Smooth muscle cell (in vitro differentiated cells): ENCODE results near the gene OCSTAMP. TPM values are rescaled to one million over a fixed set of nuclear protein-coding genes. Genes with fewer than 3 reads are reported as not detected.

Source experiments
- DNase-seq: peaks from one replicate; lab custom pipeline; 2025; ENCODE audit not compliant: unreplicated experiment; lab: John Stamatoyannopoulos, UW
- H2AFZ ChIP-seq: fragments of 200-600 bp; sonication (generic); 2 replicates; pipeline ENCODE4 v1.6.0; 2016; ENCODE audit warnings: antibody characterized with exemption, low read depth, mild to moderate bottlenecking
- H3F3A ChIP-seq: fragments of 200-600 bp; sonication (generic); 2 replicates; pipeline ENCODE4 v1.6.0; 2017; ENCODE audit warnings: antibody characterized with exemption, low read depth
- H3K27ac ChIP-seq: fragments of 200-600 bp; sonication (generic); 2 replicates; pipeline ENCODE4 v1.5.1; 2016; ENCODE audit warnings: low read depth, mild to moderate bottlenecking
- H3K27me3 ChIP-seq: fragments of 200-600 bp; sonication (generic); 2 replicates; pipeline ENCODE4 v1.6.1; 2016; ENCODE audit warnings: low read depth, mild to moderate bottlenecking
- H3K36me3 ChIP-seq: fragments of 200-600 bp; sonication (generic); 2 replicates; pipeline ENCODE4 v1.5.1; 2016; ENCODE audit warnings: low read depth
- H3K4me1 ChIP-seq: fragments of 200-600 bp; sonication (generic); 2 replicates; pipeline ENCODE4 v1.5.1; 2016; ENCODE audit warnings: low read depth
- H3K4me2 ChIP-seq: fragments of 200-600 bp; sonication (generic); 2 replicates; pipeline ENCODE4 v1.6.0; 2016; ENCODE audit warnings: mild to moderate bottlenecking
- H3K4me3 ChIP-seq: fragments of 200-600 bp; sonication (generic); 2 replicates; pipeline ENCODE4 v1.5.1; 2016; ENCODE audit warnings: mild to moderate bottlenecking
- H3K79me2 ChIP-seq: fragments of 200-600 bp; sonication (generic); 2 replicates; pipeline ENCODE4 v1.6.0; 2016; ENCODE audit warnings: low read depth, mild to moderate bottlenecking
- H3K9ac ChIP-seq: fragments of 200-600 bp; sonication (generic); 2 replicates; pipeline ENCODE4 v1.6.0; 2016; ENCODE audit warnings: low read depth
- H3K9me3 ChIP-seq: fragments of 200-600 bp; sonication (generic); replicated peaks from 2 replicates; pipeline ENCODE4 v1.5.1; 2016; ENCODE audit warnings: low read depth
- H4K20me1 ChIP-seq: fragments of 200-600 bp; sonication (generic); 2 replicates; pipeline ENCODE4 v1.6.0; 2016; ENCODE audit warnings: low read depth
- WGBS: methylation state at CpG from one replicate; pipeline ENCODE4 v1.1.7; 2016; ENCODE audit warnings: low lambda C conversion rate; 5-methylcytosine and 5-hydroxymethylcytosine counted together
- polyA plus RNA-seq: library from polyadenylated mRNA; unstranded; fragments of >200 nt; fragmentation: Nextera tagmentation; extraction: Ambion mirVana; gene quantifications from 2 replicates; pipeline ENCODE4 v1.2.1, GENCODE V29; 2016
- total RNA-seq: library from RNA; depleted of rRNA; stranded (reverse); fragments of >200 nt; gene quantifications from 2 replicates; pipeline ENCODE4 v1.2.3, GENCODE V29; 2014
- TF ChIP-seq, protein P1 (sequence below): fragments of 200-600 bp; sonication (generic); IDR thresholded peaks from 2 replicates; pipeline ENCODE4 v1.5.1; 2017; ENCODE audit warnings: borderline replicate concordance, mild to moderate bottlenecking, antibody characterized with exemption; ENCODE audit not compliant: insufficient read depth, poor library complexity, severe bottlenecking

Gene OCSTAMP
- total and polyA plus RNA-seq, 2 experiments from 2014 or later, result not detected

DNA sequence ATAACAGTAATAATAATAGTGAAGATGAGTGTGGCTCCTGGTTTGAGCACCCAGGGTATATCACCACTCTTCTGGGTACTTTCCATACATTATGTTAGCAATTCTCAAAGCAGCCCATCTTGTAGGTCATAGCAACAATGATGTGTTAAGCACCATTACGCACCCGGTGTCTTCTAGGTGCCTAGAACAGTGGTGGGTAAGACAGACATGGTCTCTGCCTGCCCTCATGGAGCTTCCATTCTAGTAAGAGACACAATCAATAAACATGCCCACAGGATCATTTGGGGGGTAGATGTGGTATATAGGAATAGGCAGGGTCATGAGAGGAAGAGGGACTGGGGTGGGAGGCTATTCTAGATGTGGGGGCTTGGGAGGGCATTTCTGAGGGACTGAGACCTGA is 21.0 kb upstream of the OCSTAMP start:
- Histone ChIP-seq H2AFZ (no peak overlapping the region), H3K27ac (no peak overlapping the region), H3K36me3 (no peaks in the 10 kb centered on the region), H3K4me3 (no peak overlapping the region), H4K20me1 (no peaks in the 10 kb centered on the region), H3K4me1 (no peaks in the 10 kb centered on the region), H3K27me3 (no peaks in the 10 kb centered on the region), H3K79me2 (no peaks in the 10 kb centered on the region), H3K9me3 (no peaks in the 10 kb centered on the region), H3K4me2 (no peak overlapping the region), H3K9ac (no peak overlapping the region), H3F3A (no peaks in the 10 kb centered on the region)
- TF ChIP-seq, protein P1, sequence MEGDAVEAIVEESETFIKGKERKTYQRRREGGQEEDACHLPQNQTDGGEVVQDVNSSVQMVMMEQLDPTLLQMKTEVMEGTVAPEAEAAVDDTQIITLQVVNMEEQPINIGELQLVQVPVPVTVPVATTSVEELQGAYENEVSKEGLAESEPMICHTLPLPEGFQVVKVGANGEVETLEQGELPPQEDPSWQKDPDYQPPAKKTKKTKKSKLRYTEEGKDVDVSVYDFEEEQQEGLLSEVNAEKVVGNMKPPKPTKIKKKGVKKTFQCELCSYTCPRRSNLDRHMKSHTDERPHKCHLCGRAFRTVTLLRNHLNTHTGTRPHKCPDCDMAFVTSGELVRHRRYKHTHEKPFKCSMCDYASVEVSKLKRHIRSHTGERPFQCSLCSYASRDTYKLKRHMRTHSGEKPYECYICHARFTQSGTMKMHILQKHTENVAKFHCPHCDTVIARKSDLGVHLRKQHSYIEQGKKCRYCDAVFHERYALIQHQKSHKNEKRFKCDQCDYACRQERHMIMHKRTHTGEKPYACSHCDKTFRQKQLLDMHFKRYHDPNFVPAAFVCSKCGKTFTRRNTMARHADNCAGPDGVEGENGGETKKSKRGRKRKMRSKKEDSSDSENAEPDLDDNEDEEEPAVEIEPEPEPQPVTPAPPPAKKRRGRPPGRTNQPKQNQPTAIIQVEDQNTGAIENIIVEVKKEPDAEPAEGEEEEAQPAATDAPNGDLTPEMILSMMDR, result no peak
- 100% methylated on average over 2 of the region's 2 CpGs for WGBS
- DNase-seq, result no peak

DNA sequence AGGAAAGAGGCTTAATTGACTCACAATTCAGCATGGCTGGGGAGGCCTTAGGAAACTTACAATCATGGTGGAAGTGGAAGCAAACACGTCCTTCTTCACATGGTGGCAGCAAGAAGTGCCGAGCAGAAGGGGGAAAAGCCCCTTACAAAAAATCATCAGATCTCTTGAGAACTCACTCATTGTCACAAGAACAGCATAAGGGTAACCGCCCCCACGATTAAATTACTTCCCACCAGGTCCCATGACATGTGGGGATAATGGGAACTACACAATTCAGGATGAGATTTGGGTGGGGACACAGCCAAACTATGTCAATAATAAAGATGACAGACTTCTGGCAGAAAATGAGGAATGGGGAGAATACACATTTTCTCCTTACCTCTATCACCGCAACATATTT is 20.5 kb upstream of the OCSTAMP start:
- Histone ChIP-seq H2AFZ (no peak overlapping the region), H3K4me2 (no peak overlapping the region), H3K36me3 (no peaks in the 10 kb centered on the region), H3K9me3 (no peaks in the 10 kb centered on the region), H3K9ac (no peak overlapping the region), H4K20me1 (no peaks in the 10 kb centered on the region), H3K4me1 (no peaks in the 10 kb centered on the region), H3K79me2 (no peaks in the 10 kb centered on the region), H3F3A (no peaks in the 10 kb centered on the region), H3K27me3 (no peaks in the 10 kb centered on the region), H3K4me3 (no peak overlapping the region), H3K27ac (no peak overlapping the region)
- DNase-seq, result no peak
- WGBS, result 75% methylated on average over 5 of the region's 5 CpGs
- TF ChIP-seq, protein P1, result no peak

DNA sequence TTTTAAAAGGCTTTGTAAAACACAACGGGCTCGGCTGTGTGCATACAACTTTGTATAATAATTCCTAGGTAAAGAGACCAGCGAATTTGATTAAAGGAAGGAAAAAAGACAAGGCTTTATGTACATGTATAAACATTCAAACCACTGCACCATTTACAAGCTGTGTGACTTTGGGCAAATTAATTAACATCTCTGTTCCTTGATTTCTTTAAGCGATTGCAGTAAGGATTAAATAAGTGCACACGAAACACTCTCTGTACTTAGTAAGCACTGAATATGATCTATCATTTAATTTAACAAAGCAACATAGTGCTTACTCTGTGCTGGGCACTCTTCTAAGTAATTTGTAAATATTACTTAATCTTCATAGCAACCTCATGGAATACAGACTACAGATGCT is 19.5 kb upstream of the OCSTAMP start:
- 91% methylated on average over 5 of the region's 5 CpGs for WGBS
- Histone ChIP-seq H3K4me1 (no peaks in the 10 kb centered on the region), H3K36me3 (no peaks in the 10 kb centered on the region)

More for the DNA sequence above, 19.5 kb upstream of the OCSTAMP start:
- Histone ChIP-seq H4K20me1 (no peaks in the 10 kb centered on the region), H2AFZ (no peak overlapping the region), H3K27me3 (no peaks in the 10 kb centered on the region), H3K4me3 (no peak overlapping the region), H3K4me2 (no peak overlapping the region), H3K9me3 (no peaks in the 10 kb centered on the region), H3K9ac (no peak overlapping the region), H3K79me2 (no peaks in the 10 kb centered on the region), H3F3A (no peaks in the 10 kb centered on the region), H3K27ac (no peak overlapping the region)
- no peak for DNase-seq
- TF ChIP-seq, protein P1, result no peak
